GM12875 (cell line): ENCODE measurements around the gene SLN.

Source experiments
- H3K4me3 ChIP-seq: one replicate; pipeline ENCODE4 v1.5.1; 2011; ENCODE audit warnings: low read depth, low read length, control low read depth
- CTCF ChIP-seq: IDR thresholded peaks from 2 replicates; pipeline ENCODE4 v1.5.1; 2011; ENCODE audit warnings: low read depth, mild to moderate bottlenecking, control low read depth, inconsistent platforms, low read length, moderate library complexity, borderline replicate concordance; ENCODE audit not compliant: insufficient read depth

The SLN gene

GRCh38 chr11:107733518-107733917, 21.7 kb upstream of the SLN start:
- H3K4me3 ChIP-seq: no peak overlapping the region

GRCh38 chr11:107732689-107733051, 20.8 kb upstream of the SLN start:
- TF ChIP-seq CTCF: no peak
- no peak overlapping the region for H3K4me3 ChIP-seq

More at GRCh38 chr11:107733518-107733917, 21.7 kb upstream of the SLN start:
- no peak for TF ChIP-seq CTCF

GRCh38 chr11:107731941-107732688, 20.3 kb upstream of the SLN start:
- H3K4me3 ChIP-seq: no peak overlapping the region
- no peak for TF ChIP-seq CTCF

- no peak overlapping the region for H3K4me3 ChIP-seq
- TF ChIP-seq CTCF: no peak
Observed at GRCh38 chr11:107722662-107723061, 10.8 kb upstream of the SLN start.

- no peak overlapping the region for H3K4me3 ChIP-seq
- TF ChIP-seq CTCF: no peak
Observed at GRCh38 chr11:107721207-107721606, 9.4 kb upstream of the SLN start.

- H3K4me3 ChIP-seq: no peak overlapping the region
- TF ChIP-seq CTCF: no peak
Observed at GRCh38 chr11:107720303-107720774, 8.5 kb upstream of the SLN start.
